ENCODE results near the gene PTK7.

PTK7 gene

DNA sequence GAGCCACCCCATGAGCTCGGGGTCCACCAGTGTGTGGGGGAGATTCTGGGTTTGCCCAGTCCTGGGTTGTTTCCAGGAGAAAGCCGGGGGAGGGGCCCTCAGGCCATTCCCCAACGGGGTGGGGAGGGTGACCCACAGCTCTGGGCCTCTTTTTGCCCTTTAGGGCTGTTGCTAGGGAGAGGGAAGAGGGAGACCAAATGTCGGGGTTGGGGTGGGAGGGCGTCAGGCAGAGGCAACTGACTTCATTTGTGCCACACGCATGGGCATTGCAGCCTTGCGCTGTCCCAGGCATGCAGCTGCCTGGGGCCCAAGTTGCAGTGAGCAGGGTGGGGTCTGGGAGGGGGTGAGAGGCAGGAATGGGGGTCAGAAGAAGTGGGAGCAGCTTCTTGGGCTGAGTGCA lies 103.9 kb downstream of the PTK7 start:
- DNase-seq (ENCODE audit: low read depth in 2 of 2), result no peak

DNA sequence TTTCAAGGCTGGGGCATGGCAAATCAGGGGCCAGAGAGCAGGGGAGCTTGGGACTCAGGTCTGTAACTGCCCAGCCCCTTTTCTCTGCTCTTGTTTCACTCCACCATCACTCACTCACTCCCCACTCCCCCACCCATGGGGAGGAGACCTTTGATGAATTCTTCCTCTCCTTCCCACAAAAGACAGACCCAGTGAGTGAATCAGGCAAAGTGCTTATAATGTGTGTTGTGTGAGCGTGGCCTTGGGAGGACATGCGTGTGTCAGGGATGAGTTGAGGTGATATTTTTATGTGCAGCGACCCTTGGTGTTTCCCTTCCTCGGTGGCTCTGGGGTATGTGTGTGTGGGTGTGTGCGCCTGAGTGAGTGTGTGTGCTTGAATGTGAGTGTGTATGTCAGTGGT lies 104.9 kb downstream of the PTK7 start:
- DNase-seq (ENCODE audit: low read depth in 2 of 2), result no peak

DNA sequence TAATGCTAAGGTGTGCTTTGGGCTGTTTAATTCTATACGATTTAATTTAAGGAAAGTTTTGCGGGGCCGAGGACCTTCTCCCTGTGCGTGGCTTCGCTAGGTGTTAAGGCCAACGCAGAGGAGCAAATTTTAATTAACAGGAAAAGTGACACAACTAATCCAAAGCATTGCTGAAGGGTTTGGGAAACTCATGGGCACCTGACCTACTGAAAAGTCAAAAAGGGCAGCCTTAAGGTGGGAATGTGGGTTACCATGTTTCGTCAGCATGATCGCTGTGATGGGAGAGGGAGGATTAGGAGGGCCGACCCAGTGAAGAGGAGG lies 105.5 kb downstream of the PTK7 start:
- no peak for DNase-seq (ENCODE audit: low read depth in 2 of 2)

DNA sequence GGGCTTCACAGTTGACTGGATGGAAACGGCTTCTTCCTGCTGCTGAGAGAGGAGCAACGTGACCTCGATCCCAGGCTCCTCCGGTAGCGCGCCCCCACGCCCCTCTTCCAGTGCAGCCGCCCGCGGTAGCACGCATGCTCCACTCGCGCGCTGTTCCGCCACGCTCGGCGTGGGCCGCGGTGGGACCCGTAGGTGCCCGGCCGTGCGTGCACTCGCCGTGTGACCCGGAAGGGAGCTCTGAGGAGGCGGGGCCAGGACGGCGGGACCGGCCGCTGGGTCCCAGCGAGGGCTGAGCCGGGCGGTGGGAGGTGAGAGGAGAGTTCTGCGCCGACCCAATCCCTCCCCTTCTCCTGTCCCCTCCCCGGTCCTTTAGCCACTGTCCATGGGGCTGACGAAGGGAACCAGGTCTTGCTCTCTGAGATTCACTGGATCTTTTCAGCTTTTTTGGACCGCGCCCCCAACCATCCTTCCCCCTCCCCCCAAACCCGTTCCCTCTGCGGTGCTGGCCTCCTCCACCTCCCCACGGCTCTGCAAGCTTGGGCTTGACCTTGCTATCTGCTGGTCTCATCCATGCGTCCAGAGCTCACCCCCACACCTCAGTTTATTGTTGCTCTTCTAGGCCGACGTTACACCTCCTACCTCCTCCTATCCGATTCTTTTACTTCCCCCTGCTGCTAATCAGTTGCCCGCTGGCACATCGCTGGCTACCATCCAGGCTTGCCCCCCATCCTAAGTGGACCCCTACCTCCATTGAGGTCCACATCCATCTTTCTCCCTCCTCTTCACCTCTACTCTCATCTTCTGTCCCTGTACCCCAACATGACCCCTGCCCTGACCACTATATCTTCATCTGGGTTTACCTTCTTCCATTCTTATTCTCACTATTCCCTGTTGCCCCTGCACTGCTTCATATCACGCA lies 106.1 kb downstream of the PTK7 start, which contains the start of gene CUL9:
Gene CUL9 (plus strand): TSS at position 255 of the 919 bp plus-strand sequence. CDS start 2,115 bp downstream, outside the sequence.
- peak; percentile 59 to 61 for DNase-seq (ENCODE audit: low read depth in 2 of 2)

- no peak for DNase-seq (ENCODE audit: low read depth in 2 of 2)
These were observed 107.3 kb downstream of the PTK7 start for GRCh38 chr6:43183441-43183840.

DNA sequence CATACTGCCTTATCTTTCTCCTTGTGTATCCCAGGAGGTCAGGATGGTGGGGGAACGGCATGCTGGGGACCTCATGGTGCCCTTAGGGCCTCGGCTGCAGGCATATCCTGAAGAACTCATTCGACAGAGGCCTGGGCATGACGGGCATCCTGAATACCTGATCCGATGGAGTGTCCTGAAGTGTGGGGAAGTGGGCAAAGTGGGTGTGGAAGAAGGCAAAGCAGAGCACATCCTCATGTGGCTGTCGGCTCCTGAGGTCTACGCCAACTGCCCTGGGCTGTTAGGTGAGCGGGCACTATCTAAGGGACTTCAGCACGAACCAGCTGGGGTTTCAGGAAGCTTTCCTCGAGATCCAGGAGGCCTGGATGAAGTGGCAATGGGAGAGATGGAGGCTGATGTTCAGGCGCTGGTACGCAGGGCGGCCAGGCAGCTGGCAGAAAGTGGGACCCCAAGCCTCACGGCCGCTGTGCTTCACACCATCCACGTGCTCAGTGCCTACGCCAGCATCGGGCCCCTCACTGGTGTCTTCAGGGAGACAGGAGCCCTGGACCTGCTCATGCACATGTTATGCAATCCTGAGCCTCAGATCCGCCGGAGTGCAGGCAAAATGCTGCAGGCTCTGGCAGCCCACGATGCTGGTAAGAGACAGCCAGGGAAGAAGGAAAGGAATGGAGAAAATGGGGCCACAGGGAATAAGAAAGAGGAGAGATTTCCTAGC lies 108.3 kb downstream of the PTK7 start:
- DNase-seq (ENCODE audit: low read depth in 2 of 2), result no peak

DNA sequence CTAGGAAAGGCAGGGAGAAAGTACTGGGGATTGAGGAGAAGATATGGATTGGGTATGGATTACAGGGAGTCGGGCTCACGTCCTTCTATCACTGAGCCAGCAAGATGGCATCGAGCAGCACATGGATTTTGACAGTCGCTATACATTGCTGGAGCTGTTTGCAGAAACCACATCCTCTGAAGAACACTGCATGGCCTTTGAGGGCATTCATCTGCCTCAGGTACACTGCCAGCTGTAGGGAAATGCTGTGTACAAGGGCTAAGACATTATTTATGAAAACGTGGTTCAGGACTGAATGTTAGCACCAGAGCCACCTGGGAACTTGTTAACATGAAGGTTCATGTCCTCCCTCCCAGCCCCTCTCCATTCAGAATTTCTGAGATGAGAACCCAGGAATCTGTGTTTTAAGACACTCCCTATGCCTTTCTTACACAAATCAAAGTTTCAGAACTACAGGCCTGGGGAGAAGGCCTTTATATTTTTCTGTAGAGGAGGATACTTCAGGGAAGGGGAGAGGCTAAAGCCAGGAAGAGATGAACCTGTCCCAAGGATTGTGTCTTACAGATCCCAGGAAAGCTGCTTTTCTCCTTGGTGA lies 109.4 kb downstream of the PTK7 start:
- DNase-seq (ENCODE audit: low read depth in 2 of 2), result no peak

GRCh38 chr6:43186019-43186418 lies 109.9 kb downstream of the PTK7 start:
- DNase-seq (ENCODE audit: low read depth in 2 of 2), result no peak

GRCh38 chr6:43186706-43187105 lies 110.6 kb downstream of the PTK7 start:
- DNase-seq (ENCODE audit: low read depth in 2 of 2), result no peak

GRCh38 chr6:43187821-43188220 lies 111.7 kb downstream of the PTK7 start:
- no peak for DNase-seq (ENCODE audit: low read depth in 2 of 2)

DNA sequence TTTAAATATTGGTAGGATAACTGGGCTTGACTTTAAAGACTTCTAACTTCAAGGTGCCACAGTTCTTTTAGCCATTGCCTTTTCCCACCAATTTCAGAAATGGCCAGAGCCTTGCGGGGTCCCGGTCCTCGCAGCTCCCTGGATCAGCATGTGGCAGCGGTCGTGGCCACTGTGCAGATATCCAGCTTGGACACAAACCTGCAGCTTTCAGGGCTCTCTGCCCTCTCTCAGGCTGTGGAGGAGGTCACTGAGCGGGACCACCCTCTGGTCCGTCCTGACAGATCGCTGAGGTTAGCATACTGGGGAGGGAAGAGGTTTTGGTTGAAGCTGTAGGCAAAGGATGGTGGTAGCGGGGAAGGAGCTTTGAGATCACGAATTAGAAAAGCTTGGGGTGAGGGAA lies 112.3 kb downstream of the PTK7 start:
- DNase-seq (ENCODE audit: low read depth in 2 of 2), result no peak

GRCh38 chr6:43189776-43190304 lies 113.7 kb downstream of the PTK7 start:
- no peak for DNase-seq (ENCODE audit: low read depth in 2 of 2)

DNA sequence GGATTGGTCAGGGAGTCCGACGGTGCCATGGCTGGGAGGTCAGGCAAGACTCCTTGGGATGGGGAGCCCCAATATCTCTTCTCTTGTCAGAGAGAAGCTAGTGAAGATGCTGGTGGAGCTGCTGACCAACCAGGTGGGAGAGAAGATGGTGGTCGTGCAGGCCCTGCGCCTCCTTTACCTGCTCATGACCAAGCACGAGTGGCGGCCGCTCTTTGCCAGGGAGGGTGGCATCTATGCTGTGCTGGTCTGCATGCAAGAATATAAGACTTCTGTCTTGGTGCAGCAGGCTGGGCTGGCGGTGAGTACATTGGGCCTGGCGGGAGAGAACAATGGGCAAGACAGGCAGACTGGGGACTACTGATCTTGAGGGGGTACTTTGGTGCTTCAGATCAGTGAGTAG lies 116.8 kb downstream of the PTK7 start:
- DNase-seq (ENCODE audit: low read depth in 2 of 2), result no peak

DNA sequence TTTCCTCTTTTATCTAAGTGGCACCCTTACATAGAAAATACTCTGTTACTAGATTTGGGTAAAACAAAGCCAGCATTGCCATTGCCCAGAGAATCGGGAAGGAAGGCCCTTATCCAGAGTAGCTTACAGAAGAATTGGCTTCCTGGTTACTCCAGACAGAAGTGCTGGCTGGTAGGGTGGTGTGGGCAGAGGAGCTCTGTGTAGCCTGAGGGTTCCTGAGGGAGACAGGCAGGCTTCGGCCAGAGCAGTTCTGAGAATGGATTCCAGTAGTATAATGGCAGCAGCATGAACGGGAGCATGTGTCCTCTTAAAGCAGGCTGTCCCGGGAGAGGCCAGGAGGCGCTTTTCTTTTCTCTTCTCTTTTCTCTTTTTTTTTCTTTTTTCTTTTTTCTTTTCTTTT lies 117.8 kb downstream of the PTK7 start:
- DNase-seq (ENCODE audit: low read depth in 2 of 2), result no peak

GRCh38 chr6:43196337-43196736 lies 120.2 kb downstream of the PTK7 start:
- no peak for DNase-seq (ENCODE audit: low read depth in 2 of 2)

- DNase-seq (ENCODE audit: low read depth in 2 of 2), result no peak
These were observed 123.8 kb downstream of the PTK7 start for GRCh38 chr6:43199912-43200311.

DNA sequence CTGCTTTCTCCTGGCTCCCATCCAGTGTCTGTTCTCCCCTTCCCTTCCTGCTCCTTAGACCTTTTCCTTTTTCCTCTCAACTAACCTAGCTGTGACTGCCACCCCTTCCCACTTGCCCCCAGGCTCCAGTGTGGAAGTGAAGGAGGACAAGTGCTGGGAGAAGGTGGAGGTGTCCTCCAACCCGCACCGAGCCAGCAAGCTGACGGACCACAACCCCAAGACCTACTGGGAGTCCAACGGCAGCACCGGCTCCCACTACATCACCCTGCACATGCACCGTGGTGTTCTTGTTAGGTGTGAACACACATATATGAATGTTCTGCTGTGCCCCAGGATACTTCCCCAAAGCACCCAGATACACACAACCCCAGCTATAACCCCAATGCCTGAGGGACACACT lies 124.4 kb downstream of the PTK7 start:
- no peak for DNase-seq (ENCODE audit: low read depth in 2 of 2)

- DNase-seq (ENCODE audit: low read depth in 2 of 2), result no peak
These were observed 126.3 kb downstream of the PTK7 start for GRCh38 chr6:43202451-43202850.

- no peak for DNase-seq (ENCODE audit: low read depth in 2 of 2)
These were observed 127.1 kb downstream of the PTK7 start for GRCh38 chr6:43203029-43203717.

DNA sequence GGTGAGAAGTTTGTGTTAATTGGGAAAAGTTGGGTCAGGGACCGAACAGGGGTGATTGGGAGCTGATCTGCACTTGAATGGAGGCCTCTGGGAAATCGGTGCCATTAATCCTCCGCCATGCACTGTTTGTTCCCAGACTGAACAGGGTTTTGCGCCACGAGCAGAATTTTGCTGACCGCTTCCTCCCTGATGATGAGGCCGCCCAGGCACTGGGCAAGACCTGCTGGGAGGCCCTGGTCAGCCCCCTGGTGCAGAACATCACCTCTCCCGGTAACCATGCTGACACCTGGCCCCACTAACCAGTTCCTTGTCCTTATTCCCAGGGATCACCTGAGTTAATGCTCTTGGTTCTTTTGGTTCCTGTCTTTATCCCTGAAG lies 127.6 kb downstream of the PTK7 start:
- no peak for DNase-seq (ENCODE audit: low read depth in 2 of 2)

DNA sequence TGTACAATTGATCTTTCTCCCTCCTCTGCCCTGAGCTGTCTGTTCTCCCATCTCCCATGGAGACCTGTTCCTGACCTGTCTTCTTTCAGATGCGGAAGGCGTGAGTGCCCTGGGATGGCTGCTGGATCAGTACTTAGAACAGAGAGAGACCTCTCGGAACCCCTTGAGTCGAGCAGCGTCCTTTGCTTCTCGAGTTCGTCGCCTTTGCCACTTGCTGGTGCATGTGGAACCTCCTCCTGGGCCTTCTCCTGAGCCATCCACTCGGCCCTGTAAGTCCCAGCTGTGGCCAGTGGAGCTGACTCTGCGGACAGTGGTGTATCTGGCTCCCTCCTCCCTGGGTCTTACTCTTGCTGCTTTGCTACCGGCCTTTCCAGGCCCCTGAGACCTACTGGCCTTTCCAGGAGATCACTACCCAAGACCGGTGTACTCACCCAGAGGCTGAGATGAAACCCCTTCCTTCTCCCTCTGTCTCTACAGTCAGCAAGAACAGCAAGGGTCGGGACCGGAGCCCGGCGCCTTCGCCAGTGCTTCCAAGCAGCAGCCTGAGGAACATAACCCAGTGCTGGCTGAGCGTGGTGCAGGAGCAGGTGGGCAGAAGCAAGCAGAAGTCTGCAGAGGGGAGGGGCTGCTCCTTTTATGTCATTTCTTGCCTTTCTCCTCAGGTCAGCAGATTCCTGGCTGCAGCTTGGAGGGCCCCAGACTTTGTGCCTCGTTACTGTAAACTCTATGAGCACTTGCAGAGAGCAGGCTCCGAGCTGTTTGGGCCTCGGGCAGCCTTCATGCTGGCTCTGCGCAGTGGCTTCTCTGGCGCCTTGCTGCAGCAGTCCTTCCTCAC lies 128.4 kb downstream of the PTK7 start:
- no peak for DNase-seq (ENCODE audit: low read depth in 2 of 2)
